ENCODE measurements around the gene CLPX. TPM values are rescaled to one million over a fixed set of nuclear protein-coding genes. Genes with fewer than 3 reads are reported as not detected.

CLPX gene
- total and polyA plus RNA-seq, 9 of the 15 experiments (the other 6 are each of a cell fraction or from before 2014, with no cell fraction given): 11.2 to 83.3 (median 51.3) TPM

DNA sequence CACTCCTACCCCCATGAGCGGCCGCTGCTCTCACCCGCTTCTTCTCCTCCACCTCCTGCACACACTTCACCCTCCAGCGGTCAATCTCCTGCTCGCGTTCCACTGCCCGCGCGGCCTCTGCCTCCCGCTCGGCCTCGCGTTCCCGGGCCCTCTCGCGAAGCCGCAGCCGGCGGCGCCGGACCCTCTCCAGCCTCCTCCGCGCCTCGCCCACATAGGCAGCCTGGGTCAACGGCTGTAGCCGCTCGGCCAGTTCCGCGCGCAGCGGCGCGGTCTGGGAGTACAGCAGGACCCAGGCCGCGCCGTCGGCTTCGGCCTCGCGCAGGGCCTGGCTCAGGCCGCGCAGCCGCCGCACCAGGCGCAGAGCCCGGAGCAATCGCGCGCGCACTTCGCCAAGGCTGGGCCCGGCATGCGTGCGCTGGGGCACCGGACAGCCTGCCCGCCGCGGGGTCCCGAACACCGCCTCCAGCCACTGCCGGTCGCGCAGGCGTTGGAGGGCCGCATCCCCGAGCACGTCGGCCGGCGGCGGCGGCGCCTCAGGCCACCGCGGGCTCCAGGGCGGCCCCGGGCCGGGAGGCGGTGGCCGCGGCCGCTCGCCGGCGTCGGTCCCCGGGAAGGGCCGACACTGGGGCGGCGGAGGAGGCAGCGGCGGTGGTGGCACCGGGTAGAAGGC lies 52.1 kb downstream of the CLPX start (continued):
- TF ChIP-seq POLR2G (IDR thresholded peaks at IDR 0.05; ENCODE audit: low read depth, low read length) (peak; percentile 76), KAT7 (CRISPR knock-in tag; IDR thresholded peaks at IDR 0.05; ENCODE audit: borderline replicate concordance) (peak; percentile 66; the same call in 1 of the 2 replicates), ZNF224 (CRISPR knock-in tag; IDR thresholded peaks at IDR 0.05) (no peak), CHD1 (IDR thresholded peaks at IDR 0.05; ENCODE audit: low read length) (peak; percentile 88), ZNF121 (CRISPR knock-in tag; conservative IDR thresholded peaks at IDR 0.05) (no peak), E2F3 (CRISPR knock-in tag; IDR thresholded peaks at IDR 0.05) (0 out of 2 replicates have a peak, but pooled peaks have one; percentile 45), HNRNPLL (IDR thresholded peaks at IDR 0.05; ENCODE audit: low read depth, low read length, poor library complexity, severe bottlenecking) (peak; percentile 37), ZC3H4 (CRISPR knock-in tag; IDR thresholded peaks at IDR 0.05; ENCODE audit: borderline replicate concordance) (peak; percentile 55; the same call in 1 of the 2 replicates), CEBPB (tag; IDR thresholded peaks at IDR 0.05) (no peak), FOXA1 (IDR thresholded peaks at IDR 0.05; ENCODE audit: borderline replicate concordance) (no peak), HDGF (IDR thresholded peaks at IDR 0.05) (no peak), RB1 (IDR thresholded peaks at IDR 0.05; ENCODE audit: low read depth) (peak; percentile 13; the same call in 1 of the 2 replicates), CREB5 (CRISPR knock-in tag; IDR thresholded peaks at IDR 0.05) (no peak), CHD2 (IDR thresholded peaks at IDR 0.05; ENCODE audit: low read depth, low read length) (peak; percentile 75), ZNF174 (CRISPR knock-in tag; IDR thresholded peaks at IDR 0.05) (no peak), PHF20 (IDR thresholded peaks at IDR 0.05; ENCODE audit: partially characterized antibody) (peak; percentile 27), ZNF354B (CRISPR knock-in tag; IDR thresholded peaks at IDR 0.05) (no peak), CXXC5 (CRISPR knock-in tag; IDR thresholded peaks at IDR 0.05) (peak; percentile 50), RBBP5 (IDR thresholded peaks at IDR 0.05; ENCODE audit: borderline replicate concordance, insufficient read depth, low read length, poor library complexity, severe bottlenecking) (peak; percentile 95), PCBP2 (IDR thresholded peaks at IDR 0.05; ENCODE audit: low read depth, low read length, poor library complexity, severe bottlenecking) (no peak), RCOR1 (IDR thresholded peaks at IDR 0.05; ENCODE audit: borderline replicate concordance in 1 of 2, low read depth in 2 of 2, low read length in 2 of 2) (no peak), HDAC1 (IDR thresholded peaks at IDR 0.05) (peak in 1 of 2 experiments; percentile 29; a peak in 1 of 4 replicates), RBFOX2 (IDR thresholded peaks at IDR 0.05; ENCODE audit: low read depth, low read length) (peak; percentile 76; the same call in 1 of the 2 replicates), TEAD4 (IDR thresholded peaks at IDR 0.05; ENCODE audit: low read length) (no peak), TEAD4 (CRISPR knock-in tag; IDR thresholded peaks at IDR 0.05; ENCODE audit: borderline replicate concordance) (no peak), PHF8 (IDR thresholded peaks at IDR 0.05; ENCODE audit: borderline replicate concordance, low read length) (peak; percentile 51; the same call in 1 of the 2 replicates)
- TF ChIP-seq, protein P1, sequence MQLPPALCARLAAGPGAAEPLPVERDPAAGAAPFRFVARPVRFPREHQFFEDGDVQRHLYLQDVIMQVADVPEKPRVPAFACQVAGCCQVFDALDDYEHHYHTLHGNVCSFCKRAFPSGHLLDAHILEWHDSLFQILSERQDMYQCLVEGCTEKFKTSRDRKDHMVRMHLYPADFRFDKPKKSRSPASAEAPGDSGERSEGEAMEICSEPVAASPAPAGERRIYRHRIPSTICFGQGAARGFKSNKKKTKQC (CRISPR knock-in tag; IDR thresholded peaks at IDR 0.05): peak; percentile 33; the same call in 1 of the 2 replicates

All from K562 (cell line).